ENCODE measurements around the gene AMOTL1. TPM values are rescaled to one million over a fixed set of nuclear protein-coding genes. Genes with fewer than 3 reads are reported as not detected.

AMOTL1 gene
- total and polyA plus RNA-seq, 2 donors from 2014 or later: 6.1 to 52.3 TPM

DNA sequence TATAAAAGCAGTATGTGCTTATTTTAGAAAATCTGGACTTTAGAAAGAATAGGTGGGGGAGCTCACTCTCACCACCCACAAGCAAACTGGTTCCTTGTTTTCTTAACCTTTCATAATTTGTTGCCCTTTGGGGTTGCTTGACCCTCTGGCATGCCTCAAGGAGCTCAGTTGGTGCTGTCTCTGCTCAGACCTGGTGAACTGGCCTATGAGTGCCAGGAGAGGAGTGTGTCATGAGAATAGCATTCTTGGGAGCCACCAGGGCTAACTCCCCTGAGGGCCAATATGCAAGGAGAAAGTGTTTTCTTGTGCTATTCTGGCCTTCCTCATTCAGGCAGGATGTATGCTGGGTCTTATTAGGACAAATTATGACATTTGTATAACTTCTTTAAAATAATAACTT, 21.0 kb upstream of the AMOTL1 start:
- TF ChIP-seq CTCF (IDR thresholded peaks at IDR 0.05; ENCODE audit: borderline replicate concordance, extremely low read depth, insufficient read depth): no peak
- peaks cover 0 to 6% (median 0%) of the 10 kb centered on the region in 3 donors for H3K4me1 ChIP-seq (ENCODE audit: control insufficient read depth in 2 of 3, insufficient read depth in 2 of 3, low read depth in 1 of 3, low read length in 3 of 3)
- no peak for DNase-seq
- H3K4me3 ChIP-seq (ENCODE audit: low read length in 3 of 3): no peak overlapping the region
- H3K9me3 ChIP-seq (ENCODE audit: control insufficient read depth in 2 of 3, insufficient read depth in 1 of 3, low read length in 3 of 3): no peaks in the 10 kb centered on the region
- no peak overlapping the region for H3K27ac ChIP-seq (ENCODE audit: low read depth in 2 of 2, low read length in 2 of 2)
- H3K9ac ChIP-seq (ENCODE audit: low read length in 3 of 3): no peak overlapping the region
- no peaks in the 10 kb centered on the region for H3K27me3 ChIP-seq (ENCODE audit: control insufficient read depth, insufficient read depth, low read length)
- no peak for FAIRE-seq
- intact Hi-C loops (cut with DNase I): no loop called here
- H3K36me3 ChIP-seq (ENCODE audit: control insufficient read depth in 2 of 3, insufficient read depth in 3 of 3, low read length in 3 of 3): no peaks in the 10 kb centered on the region

GRCh38 chr11:94747601-94748041, 20.5 kb upstream of the AMOTL1 start:
- H3K27ac ChIP-seq (ENCODE audit: low read depth in 2 of 2, low read length in 2 of 2): no peak overlapping the region
- H3K36me3 ChIP-seq (ENCODE audit: control insufficient read depth in 2 of 3, insufficient read depth in 3 of 3, low read length in 3 of 3): no peaks in the 10 kb centered on the region
- no peak for TF ChIP-seq CTCF (IDR thresholded peaks at IDR 0.05; ENCODE audit: borderline replicate concordance, extremely low read depth, insufficient read depth)
- H3K4me1 ChIP-seq (ENCODE audit: control insufficient read depth in 2 of 3, insufficient read depth in 2 of 3, low read depth in 1 of 3, low read length in 3 of 3): peaks cover 0 to 7% (median 4%) of the 10 kb centered on the region in 3 donors
- no peak overlapping the region for H3K4me3 ChIP-seq (ENCODE audit: low read length in 3 of 3)
- DNase-seq (no peak), FAIRE-seq (no peak)
- intact Hi-C loops (cut with DNase I): no loop called here
- H3K9ac ChIP-seq (ENCODE audit: low read length in 3 of 3): no peak overlapping the region
- H3K27me3 ChIP-seq (ENCODE audit: control insufficient read depth, insufficient read depth, low read length): no peaks in the 10 kb centered on the region
- H3K9me3 ChIP-seq (ENCODE audit: control insufficient read depth in 2 of 3, insufficient read depth in 1 of 3, low read length in 3 of 3): no peaks in the 10 kb centered on the region

- Histone ChIP-seq H3K36me3 (ENCODE audit: control insufficient read depth in 2 of 3, insufficient read depth in 3 of 3, low read length in 3 of 3) (no peaks in the 10 kb centered on the region), H3K9ac (ENCODE audit: low read length in 3 of 3) (no peak overlapping the region), H3K4me1 (ENCODE audit: control insufficient read depth in 2 of 3, insufficient read depth in 2 of 3, low read depth in 1 of 3, low read length in 3 of 3) (peaks cover 0 to 8% (median 7%) of the 10 kb centered on the region in 3 donors), H3K9me3 (ENCODE audit: control insufficient read depth in 2 of 3, insufficient read depth in 1 of 3, low read length in 3 of 3) (no peaks in the 10 kb centered on the region), H3K4me3 (ENCODE audit: low read length in 3 of 3) (no peak overlapping the region), H3K27ac (ENCODE audit: low read depth in 2 of 2, low read length in 2 of 2) (no peak overlapping the region), H3K27me3 (ENCODE audit: control insufficient read depth, insufficient read depth, low read length) (no peaks in the 10 kb centered on the region)
- intact Hi-C loops (cut with DNase I): no loop called here
- no peak for TF ChIP-seq CTCF (IDR thresholded peaks at IDR 0.05; ENCODE audit: borderline replicate concordance, extremely low read depth, insufficient read depth)
- DNase-seq: no peak
- FAIRE-seq: no peak
Observed at GRCh38 chr11:94749369-94749768, 18.8 kb upstream of the AMOTL1 start.
